ENCODE results near the gene RSAD2. TPM values are rescaled to one million over a fixed set of nuclear protein-coding genes. Genes with fewer than 3 reads are reported as not detected.

Gene RSAD2
- total and polyA plus RNA-seq, 2 of the 4 experiments (the other 2 are of a cell fraction), result not detected

DNA sequence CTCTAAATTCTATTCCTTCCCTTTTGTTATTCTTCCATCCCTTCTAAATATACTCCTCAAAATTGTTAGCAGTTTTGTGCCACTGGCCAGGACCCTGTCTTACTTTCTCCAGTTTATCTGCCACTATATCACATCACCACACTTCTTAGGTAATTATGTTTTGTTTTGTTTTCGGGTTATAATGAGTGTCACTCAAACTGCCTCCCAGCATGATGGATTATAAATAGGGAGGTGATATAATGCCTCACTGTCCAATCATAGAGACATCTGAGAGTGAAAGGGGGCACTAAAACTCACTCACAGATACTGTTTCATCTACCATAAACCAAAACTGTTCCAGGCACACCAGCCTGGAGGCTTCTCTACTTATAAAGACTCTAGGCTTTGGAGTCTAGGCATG is 3.5 kb downstream of the RSAD2 start:
- DNase-seq (no peak), ATAC-seq (ENCODE audit: low read depth) (no peak)
- intact Hi-C loops (cut with micrococcal nuclease), result no loop called here
- Histone ChIP-seq H3K4ac (ENCODE audit: low read depth, low read length) (no peak overlapping the region), H3K27ac (ENCODE audit: insufficient read depth, low read length) (no peak overlapping the region), H3K27me3 (ENCODE audit: control insufficient read depth, insufficient read depth, low read length) (no peaks in the 10 kb centered on the region), H4K8ac (ENCODE audit: low read depth in 2 of 2, low read length in 2 of 2) (no peak overlapping the region), H2BK120ac (ENCODE audit: low read depth, low read length) (no peak overlapping the region), H2AK5ac (ENCODE audit: low read depth, low read length) (no peak overlapping the region), H3K18ac (ENCODE audit: low read depth, low read length) (no peak overlapping the region), H2BK5ac (ENCODE audit: low read depth, low read length, poor library complexity, severe bottlenecking) (no peak overlapping the region), H2AK9ac (replicated peaks; ENCODE audit: low read depth, low read length, poor library complexity) (no peak overlapping the region), H3K79me1 (ENCODE audit: low read depth in 1 of 2, low read length in 2 of 2) (no peaks in the 10 kb centered on the region), H2AFZ (replicated peaks; ENCODE audit: low read length, poor library complexity) (no peak overlapping the region), H3K56ac (ENCODE audit: extremely low read depth, insufficient read depth, low read length) (no peak overlapping the region), H3K9ac (ENCODE audit: low read depth, low read length) (no peak overlapping the region), H4K20me1 (ENCODE audit: insufficient read depth, low read length) (no peaks in the 10 kb centered on the region), H3K4me1 (ENCODE audit: control insufficient read depth, insufficient read depth, low read length) (no peaks in the 10 kb centered on the region), H4K5ac (ENCODE audit: low read depth, low read length) (no peak overlapping the region), H3K9me1 (ENCODE audit: insufficient read depth, low read length) (no peaks in the 10 kb centered on the region), H2BK15ac (ENCODE audit: low read depth, low read length) (no peak overlapping the region), H4K91ac (ENCODE audit: insufficient read depth, low read depth, low read length) (no peak overlapping the region), H3K36me3 (ENCODE audit: control insufficient read depth, insufficient read depth, low read length) (no peaks in the 10 kb centered on the region), H3K4me3 (ENCODE audit: insufficient read depth, low read depth, low read length) (no peak overlapping the region), H3K14ac (replicated peaks; ENCODE audit: low read depth, low read length) (no peak overlapping the region), H2BK20ac (ENCODE audit: low read depth, low read length) (no peak overlapping the region), H3K4me2 (ENCODE audit: low read depth, low read length) (no peak overlapping the region), H3K9me3 (ENCODE audit: control insufficient read depth, insufficient read depth, low read length) (no peaks in the 10 kb centered on the region), H3K23ac (ENCODE audit: low read depth, low read length) (no peak overlapping the region)
- TF ChIP-seq BHLHE40 (IDR thresholded peaks at IDR 0.05; ENCODE audit: low read depth, low read length), result no peak
- TF ChIP-seq RCOR1 (IDR thresholded peaks at IDR 0.05; ENCODE audit: insufficient replicate concordance, low read length), result no peak
- TF ChIP-seq NFE2L2 (IDR thresholded peaks at IDR 0.05; ENCODE audit: low read depth, low read length), result no peak
- no peak for TF ChIP-seq FOS (IDR thresholded peaks at IDR 0.05; ENCODE audit: low read depth, low read length)
- TF ChIP-seq MXI1 (IDR thresholded peaks at IDR 0.05; ENCODE audit: borderline replicate concordance, low read depth, low read length), result no peak
- TF ChIP-seq SMC3 (IDR thresholded peaks at IDR 0.05; ENCODE audit: low read depth, low read length), result no peak
- TF ChIP-seq, protein P1, sequence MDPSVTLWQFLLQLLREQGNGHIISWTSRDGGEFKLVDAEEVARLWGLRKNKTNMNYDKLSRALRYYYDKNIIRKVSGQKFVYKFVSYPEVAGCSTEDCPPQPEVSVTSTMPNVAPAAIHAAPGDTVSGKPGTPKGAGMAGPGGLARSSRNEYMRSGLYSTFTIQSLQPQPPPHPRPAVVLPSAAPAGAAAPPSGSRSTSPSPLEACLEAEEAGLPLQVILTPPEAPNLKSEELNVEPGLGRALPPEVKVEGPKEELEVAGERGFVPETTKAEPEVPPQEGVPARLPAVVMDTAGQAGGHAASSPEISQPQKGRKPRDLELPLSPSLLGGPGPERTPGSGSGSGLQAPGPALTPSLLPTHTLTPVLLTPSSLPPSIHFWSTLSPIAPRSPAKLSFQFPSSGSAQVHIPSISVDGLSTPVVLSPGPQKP (IDR thresholded peaks at IDR 0.05; ENCODE audit: borderline replicate concordance, low read depth, low read length), result no peak
- no peak for TF ChIP-seq RAD21 (IDR thresholded peaks at IDR 0.05; ENCODE audit: low read length)
- TF ChIP-seq MAFK (IDR thresholded peaks at IDR 0.05; ENCODE audit: low read depth, low read length), result no peak
- no peak for TF ChIP-seq RFX5 (IDR thresholded peaks at IDR 0.05; ENCODE audit: low read depth, low read length)
- TF ChIP-seq, protein P2, sequence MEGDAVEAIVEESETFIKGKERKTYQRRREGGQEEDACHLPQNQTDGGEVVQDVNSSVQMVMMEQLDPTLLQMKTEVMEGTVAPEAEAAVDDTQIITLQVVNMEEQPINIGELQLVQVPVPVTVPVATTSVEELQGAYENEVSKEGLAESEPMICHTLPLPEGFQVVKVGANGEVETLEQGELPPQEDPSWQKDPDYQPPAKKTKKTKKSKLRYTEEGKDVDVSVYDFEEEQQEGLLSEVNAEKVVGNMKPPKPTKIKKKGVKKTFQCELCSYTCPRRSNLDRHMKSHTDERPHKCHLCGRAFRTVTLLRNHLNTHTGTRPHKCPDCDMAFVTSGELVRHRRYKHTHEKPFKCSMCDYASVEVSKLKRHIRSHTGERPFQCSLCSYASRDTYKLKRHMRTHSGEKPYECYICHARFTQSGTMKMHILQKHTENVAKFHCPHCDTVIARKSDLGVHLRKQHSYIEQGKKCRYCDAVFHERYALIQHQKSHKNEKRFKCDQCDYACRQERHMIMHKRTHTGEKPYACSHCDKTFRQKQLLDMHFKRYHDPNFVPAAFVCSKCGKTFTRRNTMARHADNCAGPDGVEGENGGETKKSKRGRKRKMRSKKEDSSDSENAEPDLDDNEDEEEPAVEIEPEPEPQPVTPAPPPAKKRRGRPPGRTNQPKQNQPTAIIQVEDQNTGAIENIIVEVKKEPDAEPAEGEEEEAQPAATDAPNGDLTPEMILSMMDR (conservative IDR thresholded peaks at IDR 0.05; ENCODE audit: low read depth, low read length), result no peak
- TF ChIP-seq USF2 (IDR thresholded peaks at IDR 0.05; ENCODE audit: low read depth, low read length), result no peak
- TF ChIP-seq POLR2A (IDR thresholded peaks at IDR 0.05; ENCODE audit: low read depth, low read length), result no peak
- TF ChIP-seq CEBPB (IDR thresholded peaks at IDR 0.05; ENCODE audit: low read depth, low read length), result no peak
- no peak for TF ChIP-seq MAZ (IDR thresholded peaks at IDR 0.05; ENCODE audit: borderline replicate concordance, low read depth, low read length)
- TF ChIP-seq CHD1 (IDR thresholded peaks at IDR 0.05; ENCODE audit: low read depth, low read length), result no peak
- no CpG with 5 or more reads among the region's 1 CpG for WGBS, 2 experiments (ENCODE audit: extremely low coverage in 2 of 2, insufficient read length in 1 of 2)
- dilution Hi-C loops (cut with HindIII; ENCODE audit: low sequenced_read_pairs, unreplicated experiment), result no loop called here
- POLR2A ChIA-PET (ENCODE audit: unreplicated experiment), result no interaction called here
- in situ Hi-C loops (cut with MboI; ENCODE audit: low sequenced_read_pairs), result no loop called here
- CTCF ChIA-PET, result no interaction called here
- no TSS peak for BruUV-seq (replicated peaks)

Measured in IMR-90 (cell line).